OCI-LY3 (cell line): Measurements from ENCODE around the gene TMEM59.
"Not testable (repeated sequence)": the region's sequence is repeated elsewhere in the genome, so short reads cannot be mapped to it uniquely, and the experiment has no call there.

Source experiments
- H2AFZ ChIP-seq: fragments of 200-600, 300-600 bp; shearing (Covaris generic); 2 replicates; pipeline ENCODE4 v1.6.0; 2014; ENCODE audit warnings: antibody characterized with exemption, low read depth, low read length
- H3K27ac ChIP-seq: fragments of 200-600, 300-600 bp; sonication (generic); 2 replicates; pipeline ENCODE4 v1.5.1; 2014; ENCODE audit warnings: mild to moderate bottlenecking, low read length, moderate library complexity, mixed read lengths
- H3K27me3 ChIP-seq: fragments of 200-600, 300-600 bp; sonication (generic); 2 replicates; pipeline ENCODE4 v1.6.1; 2014; ENCODE audit warnings: low read depth, low read length, mixed read lengths
- H3K36me3 ChIP-seq: fragments of 200-600, 300-600 bp; sonication (generic); replicated peaks from 2 replicates; pipeline ENCODE3; 2014; ENCODE audit warnings: low read depth, low read length, mixed read lengths
- H3K4me1 ChIP-seq: fragments of 300-600, 200-600 bp; sonication (generic); 2 replicates; pipeline ENCODE4 v1.6.1; 2014; ENCODE audit warnings: low read length, mixed read lengths
- H3K4me2 ChIP-seq: fragments of 200-600, 300-600 bp; sonication (generic); 2 replicates; pipeline ENCODE4 v1.6.1; 2014; ENCODE audit warnings: low read length, mixed read lengths
- H3K4me3 ChIP-seq: fragments of 300-600, 200-600 bp; sonication (generic); 2 replicates; pipeline ENCODE4 v1.5.1; 2014; ENCODE audit warnings: antibody characterized with exemption, mild to moderate bottlenecking, low read length, moderate library complexity
- H3K79me2 ChIP-seq: fragments of 300-600, 200-600 bp; shearing (Covaris generic); 2 replicates; pipeline ENCODE4 v1.6.1; 2014; ENCODE audit warnings: mild to moderate bottlenecking, low read length, mixed read lengths
- H3K9ac ChIP-seq: fragments of 300-600, 200-600 bp; shearing (Covaris generic); 2 replicates; pipeline ENCODE4 v1.6.0; 2014; ENCODE audit warnings: mild to moderate bottlenecking, low read length, moderate library complexity
- H3K9me3 ChIP-seq: fragments of 200-600, 300-600 bp; shearing (Covaris generic); 2 replicates; pipeline ENCODE4 v1.6.1; 2014; ENCODE audit warnings: low read length, mixed read lengths; ENCODE audit not compliant: insufficient read depth
- H4K20me1 ChIP-seq: fragments of 200-600, 300-600 bp; sonication (generic); 2 replicates; pipeline ENCODE4 v1.6.1; 2016; ENCODE audit warnings: low read length, mixed read lengths; ENCODE audit not compliant: insufficient read depth
- CTCF ChIP-seq: fragments of 200-600, 300-600 bp; sonication (generic); IDR thresholded peaks from 2 replicates; pipeline ENCODE4 v1.5.1; 2014; ENCODE audit warnings: antibody characterized with exemption, low read length, low read depth
- EZH2phosphoT487 ChIP-seq: fragments of 200-600 bp; shearing (Covaris generic); IDR thresholded peaks from 2 replicates; pipeline ENCODE4 v1.6.1; 2018; ENCODE audit warnings: antibody characterized with exemption, mixed run types, low read depth

The TMEM59 gene

GRCh38 chr1:54006508-54006907, 46.5 kb downstream of the TMEM59 start:
- TF ChIP-seq EZH2phosphoT487: no peak
- TF ChIP-seq CTCF: no peak
- Histone ChIP-seq H3K4me3 (no peak overlapping the region), H3K27ac (no peak overlapping the region), H3K4me2 (no peak overlapping the region), H3K9ac (no peak overlapping the region), H3K4me1 (no peaks in the 10 kb centered on the region), H2AFZ (no peak overlapping the region), H3K9me3 (no peaks in the 10 kb centered on the region), H3K27me3 (no peaks in the 10 kb centered on the region), H3K36me3 (no peaks in the 10 kb centered on the region), H4K20me1 (no peaks in the 10 kb centered on the region), H3K79me2 (no peaks in the 10 kb centered on the region)

- no peaks in the 10 kb centered on the region for H4K20me1 ChIP-seq
- no peaks in the 10 kb centered on the region for H3K36me3 ChIP-seq
- H3K9ac ChIP-seq: no peak overlapping the region
- no peak overlapping the region for H2AFZ ChIP-seq
- H3K27ac ChIP-seq: no peak overlapping the region
- H3K4me1 ChIP-seq: no peaks in the 10 kb centered on the region
- H3K4me2 ChIP-seq: no peak overlapping the region
- H3K4me3 ChIP-seq: no peak overlapping the region
- H3K9me3 ChIP-seq: no peaks in the 10 kb centered on the region
- no peaks in the 10 kb centered on the region for H3K79me2 ChIP-seq
- H3K27me3 ChIP-seq: no peaks in the 10 kb centered on the region
- TF ChIP-seq EZH2phosphoT487: no peak
- TF ChIP-seq CTCF: no peak
Measured at GRCh38 chr1:54004481-54005049, 48.4 kb downstream of the TMEM59 start.

GRCh38 chr1:54003750-54004480, 49.1 kb downstream of the TMEM59 start:
- not testable (repeated sequence) for H3K79me2 ChIP-seq, H3K27me3 ChIP-seq, H3K9me3 ChIP-seq, H3K36me3 ChIP-seq, H3K9ac ChIP-seq, H3K4me1 ChIP-seq, H3K4me3 ChIP-seq, H3K4me2 ChIP-seq, H3K27ac ChIP-seq, H2AFZ ChIP-seq, H4K20me1 ChIP-seq

- H3K9ac ChIP-seq: no peak overlapping the region
- H3K4me3 ChIP-seq: no peak overlapping the region
- no peaks in the 10 kb centered on the region for H3K9me3 ChIP-seq
- no peak overlapping the region for H2AFZ ChIP-seq
- H3K79me2 ChIP-seq: no peaks in the 10 kb centered on the region
- H3K4me1 ChIP-seq: no peaks in the 10 kb centered on the region
- H3K4me2 ChIP-seq: no peak overlapping the region
- TF ChIP-seq EZH2phosphoT487: no peak
- TF ChIP-seq CTCF: no peak
- no peaks in the 10 kb centered on the region for H3K36me3 ChIP-seq
- no peak overlapping the region for H3K27ac ChIP-seq
- H4K20me1 ChIP-seq: no peaks in the 10 kb centered on the region
- no peaks in the 10 kb centered on the region for H3K27me3 ChIP-seq
Measured at GRCh38 chr1:54003249-54003646, 49.8 kb downstream of the TMEM59 start.
